NOMO-1 treated with dmso at 0.1 percent for 144 hours (cell line): Measurements from ENCODE around the gene DDR2.

Experiments
- DNase-seq: peaks from one replicate; lab custom pipeline; 2025; ENCODE audit not compliant: unreplicated experiment; lab: John Stamatoyannopoulos, UW

The DDR2 gene

GRCh38 chr1:162695687-162696086 lies 63.4 kb downstream of the DDR2 start:
- no peak for DNase-seq

DNA sequence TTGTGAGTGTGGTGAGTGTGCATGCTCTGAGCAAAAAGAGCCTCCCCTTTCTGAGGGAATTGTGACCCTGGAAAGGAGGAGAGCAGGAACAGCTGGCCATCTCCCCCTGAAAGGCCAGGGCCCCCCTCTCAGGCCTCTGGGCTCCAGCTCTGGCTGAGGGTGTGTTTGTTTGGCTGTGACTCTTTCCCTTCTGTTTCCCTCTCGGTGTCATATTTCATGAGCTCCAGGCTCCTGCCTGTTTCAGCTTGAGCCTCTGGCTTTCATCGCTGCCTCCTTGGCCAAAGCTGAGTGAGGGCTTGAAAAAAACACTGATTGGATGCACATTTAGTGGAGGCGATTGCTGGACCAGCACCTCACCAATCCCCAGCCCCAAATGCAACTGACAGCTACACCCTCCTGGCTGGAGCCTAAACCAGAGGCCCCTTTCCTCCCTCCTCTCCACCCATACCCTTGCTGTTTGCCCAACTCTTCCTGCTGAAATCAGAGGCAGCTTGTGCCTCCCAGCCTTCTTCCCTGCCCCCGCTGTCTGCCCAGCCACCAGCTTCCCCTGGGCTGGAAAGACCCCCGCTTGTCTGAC lies 64.1 kb downstream of the DDR2 start:
- no peak for DNase-seq

- DNase-seq = no peak
These were observed 65.1 kb downstream of the DDR2 start for GRCh38 chr1:162697140-162697895.

DNA sequence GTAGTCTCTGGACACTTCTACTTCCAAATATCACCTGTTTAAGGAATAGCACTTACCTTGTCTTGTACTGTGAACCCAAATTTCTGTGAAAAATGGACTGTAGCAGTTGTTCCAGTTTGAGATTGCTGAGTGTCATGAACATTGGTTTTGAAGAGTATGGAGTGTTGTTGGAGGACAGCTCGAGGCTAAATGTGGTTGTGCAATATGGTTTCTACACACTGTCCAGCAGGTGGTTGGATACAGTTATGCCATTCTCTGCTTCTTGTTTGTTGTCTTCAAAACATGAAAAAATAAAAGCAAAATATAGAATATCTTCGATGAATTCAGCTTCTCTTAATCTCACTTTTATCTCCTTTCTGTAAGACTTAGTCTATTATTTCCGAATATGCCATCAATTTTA lies 67.1 kb downstream of the DDR2 start:
- DNase-seq = no peak

DNA sequence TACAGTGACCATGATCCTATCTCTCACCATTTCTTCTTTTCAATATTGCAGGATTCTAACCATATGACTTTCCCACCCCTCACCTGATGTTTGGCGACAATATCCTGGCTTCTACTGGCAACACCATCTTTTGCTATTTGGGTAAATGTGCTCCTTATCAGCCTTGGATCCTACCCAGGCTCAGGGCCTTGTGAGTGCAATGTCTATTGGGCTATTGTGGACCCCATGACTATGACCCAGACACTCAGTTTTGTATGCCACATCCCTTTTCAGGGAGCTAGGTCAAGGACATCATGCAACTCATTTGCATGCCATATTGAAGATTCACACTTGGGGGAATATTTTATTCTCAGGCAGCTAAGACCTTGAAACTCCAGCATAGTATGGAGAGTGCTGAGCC lies 67.9 kb downstream of the DDR2 start:
- no peak for DNase-seq

DNA sequence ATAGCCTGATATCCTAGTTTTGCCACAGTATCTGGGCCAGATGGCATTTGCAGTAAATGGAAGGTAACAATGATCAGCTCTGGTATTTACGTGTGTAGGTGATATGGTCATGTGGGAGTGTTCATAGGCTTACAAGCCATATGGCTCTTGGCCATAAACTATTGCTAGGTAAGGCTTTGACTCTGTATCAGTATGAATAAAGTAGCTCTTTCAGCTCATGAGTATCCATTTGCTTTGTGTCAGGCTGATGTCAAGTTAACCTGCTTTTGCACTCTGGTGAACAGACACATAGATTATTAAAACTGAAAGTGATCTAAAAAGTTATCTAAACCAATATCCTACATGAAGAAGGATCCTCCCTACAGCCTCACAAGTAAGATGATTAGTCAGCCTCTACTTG lies 69.0 kb downstream of the DDR2 start:
- DNase-seq = no peak

DNA sequence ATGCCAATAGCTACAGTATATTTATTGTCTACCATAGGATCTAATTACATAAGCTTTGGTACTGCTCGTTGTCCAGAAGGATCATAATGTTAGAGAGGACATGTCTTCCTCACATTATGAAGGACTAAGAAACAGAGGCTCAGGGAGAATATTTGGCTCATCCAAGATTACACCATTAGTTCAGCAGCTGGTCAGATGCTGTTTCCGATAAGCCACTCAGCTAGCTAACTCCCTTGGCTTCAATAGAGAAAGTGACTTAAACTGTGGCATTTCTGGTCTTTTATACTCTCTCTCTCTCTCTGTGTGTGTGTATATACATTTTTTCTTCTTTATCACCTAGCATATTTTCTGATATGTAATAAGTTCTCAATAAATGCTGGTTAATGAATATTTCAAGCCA lies 70.4 kb downstream of the DDR2 start:
- DNase-seq = no peak

DNA sequence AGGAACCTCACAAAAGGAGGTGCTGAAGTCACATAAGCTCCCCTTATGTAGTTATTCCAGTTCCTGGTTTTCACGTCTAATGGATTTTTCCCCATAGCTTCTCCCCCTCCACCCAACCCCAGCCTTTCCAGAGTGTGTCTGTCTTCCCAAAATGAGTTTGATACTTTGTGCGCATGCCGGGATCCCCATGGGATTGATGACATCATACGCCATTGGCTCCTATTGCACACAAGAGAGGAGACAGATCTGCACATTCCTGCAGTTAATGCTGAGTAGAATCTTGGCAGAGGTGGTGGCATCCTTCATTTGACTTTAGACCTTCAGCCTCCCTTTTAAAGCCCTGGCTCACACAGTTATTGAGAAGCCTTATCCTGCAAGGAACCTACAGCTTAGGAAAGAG lies 71.4 kb downstream of the DDR2 start:
- no peak for DNase-seq

DNA sequence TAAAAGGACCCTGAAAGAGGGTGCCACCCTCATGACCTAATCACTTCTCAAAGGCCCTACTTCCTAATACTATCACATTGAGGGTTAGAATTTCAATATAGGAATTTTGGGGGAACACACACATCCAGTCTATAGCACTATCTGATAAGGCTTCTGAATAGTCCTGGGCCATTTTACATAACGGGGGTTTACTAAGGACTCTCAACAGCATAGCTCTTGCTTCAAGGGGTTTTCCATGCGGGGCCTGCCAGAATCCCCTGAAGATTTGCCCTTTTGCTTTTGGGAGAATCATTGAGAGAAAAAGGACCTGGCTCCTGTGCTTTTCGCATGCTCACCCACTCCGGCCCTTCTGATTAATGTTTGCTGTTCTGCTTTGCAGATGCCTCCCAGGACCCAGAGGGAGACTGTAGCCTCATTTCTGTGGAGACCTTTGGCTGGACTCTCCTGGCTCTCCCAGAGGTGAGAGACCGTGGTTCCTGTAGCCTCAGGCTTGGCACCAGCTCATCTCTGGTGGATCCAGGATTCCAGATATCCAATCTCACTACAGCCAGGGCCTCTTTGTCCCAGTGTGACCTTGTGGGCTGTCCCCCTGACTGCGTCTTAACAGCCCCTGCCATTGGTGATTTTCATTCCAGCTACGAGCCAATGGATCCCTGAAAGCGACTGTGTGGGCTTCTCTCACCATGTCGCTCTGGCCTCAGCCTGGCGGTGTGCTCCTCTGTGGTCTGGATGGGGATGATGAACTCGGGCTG lies 72.6 kb downstream of the DDR2 start:
- no peak for DNase-seq

DNA sequence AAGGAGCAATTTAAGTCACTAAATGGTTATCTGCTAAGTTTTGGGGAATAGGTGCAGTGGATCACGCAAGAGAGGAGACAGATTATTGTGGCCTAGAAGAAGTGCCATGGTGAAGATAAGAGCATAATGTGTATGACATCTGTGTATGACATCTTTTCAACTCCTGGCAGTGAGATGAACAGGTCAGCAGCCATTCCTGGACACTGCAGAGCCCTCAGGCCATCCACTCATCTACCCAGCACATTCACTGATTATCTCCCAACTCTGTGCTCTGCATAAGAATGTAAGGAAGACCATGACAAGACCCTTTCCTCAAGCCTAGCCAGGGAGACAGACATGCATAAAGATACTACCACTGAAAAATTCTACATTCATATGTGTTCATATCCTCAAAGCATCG lies 73.7 kb downstream of the DDR2 start:
- DNase-seq = no peak

- DNase-seq = no peak
These were observed 74.3 kb downstream of the DDR2 start for GRCh38 chr1:162706606-162707005.

GRCh38 chr1:162708286-162708685 lies 76.0 kb downstream of the DDR2 start:
- DNase-seq = no peak

DNA sequence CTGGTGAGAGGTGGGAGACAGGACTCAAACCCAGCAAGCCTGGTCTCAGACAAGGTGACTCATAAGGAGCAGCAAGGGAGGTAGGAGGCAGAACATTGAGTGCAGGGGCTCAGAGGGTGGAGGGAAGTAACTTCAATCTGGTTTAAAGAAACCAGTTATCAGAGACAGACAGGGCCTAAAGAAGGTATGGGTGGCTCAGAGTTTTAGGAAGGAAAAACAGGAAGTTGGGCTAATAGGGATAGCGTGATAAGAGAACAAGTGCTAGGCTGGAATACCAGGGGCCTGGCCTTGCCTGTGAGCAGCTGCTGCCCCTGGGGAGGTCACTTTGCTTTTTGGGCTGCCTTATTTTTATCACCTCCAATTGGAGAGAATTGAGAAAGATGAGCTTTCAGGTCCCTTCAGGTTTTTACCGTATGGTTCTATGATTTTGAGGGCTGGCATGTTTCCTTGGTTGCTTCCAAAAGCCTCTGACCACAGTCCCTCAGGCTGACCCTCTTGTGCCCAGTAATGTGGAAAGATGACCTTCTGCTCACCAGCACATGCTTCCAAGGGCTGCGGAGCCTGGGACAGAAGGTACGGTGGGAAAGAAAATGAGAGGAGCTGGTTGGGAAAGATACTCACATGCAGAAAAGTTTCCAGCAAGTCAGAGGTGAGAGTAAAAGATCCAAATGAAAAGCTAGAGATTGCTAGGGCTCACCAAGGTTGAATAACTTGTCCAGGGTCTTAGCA lies 77.0 kb downstream of the DDR2 start:
- DNase-seq = no peak

DNA sequence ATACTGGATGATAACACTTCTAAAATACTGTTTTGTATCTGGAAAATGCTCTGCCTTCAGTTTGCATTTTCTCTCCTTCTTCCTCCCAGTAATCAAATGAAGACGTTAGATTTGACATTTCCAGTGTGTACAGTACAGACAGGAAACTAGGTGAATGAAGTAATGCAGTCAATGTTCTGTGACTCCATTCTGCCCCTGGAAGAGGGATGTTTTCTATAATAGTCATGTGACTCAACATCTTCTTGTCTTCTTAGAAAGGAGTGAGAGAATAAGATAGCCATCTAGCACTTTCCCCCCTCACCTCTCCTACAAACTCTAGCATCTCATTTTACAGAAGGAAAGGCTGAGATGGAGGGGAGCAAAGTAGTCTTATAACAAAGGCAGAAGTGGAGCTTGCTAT lies 77.6 kb downstream of the DDR2 start:
- DNase-seq = no peak

DNA sequence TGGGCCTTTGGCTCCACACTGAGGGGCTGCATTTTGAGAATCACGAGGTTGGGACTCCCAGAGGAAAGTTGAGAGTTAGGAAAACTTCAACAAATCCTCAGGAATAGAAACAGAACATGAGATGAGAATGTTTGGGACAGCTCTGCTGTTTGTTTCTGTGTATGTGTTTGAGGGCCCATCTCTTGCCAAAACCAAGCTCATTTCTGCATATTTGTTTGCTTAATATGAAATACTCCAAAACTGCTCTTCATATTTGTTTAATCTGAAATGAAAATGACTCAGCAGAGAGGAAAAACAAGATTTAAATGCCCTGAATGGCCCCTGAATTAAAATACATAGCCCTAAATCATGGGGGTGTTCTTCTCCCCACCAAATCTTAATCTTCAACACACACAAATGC lies 78.1 kb downstream of the DDR2 start:
- no peak for DNase-seq

- no peak for DNase-seq
These were observed 78.7 kb downstream of the DDR2 start for GRCh38 chr1:162710780-162711465.

- no peak for DNase-seq
These were observed 80.2 kb downstream of the DDR2 start for GRCh38 chr1:162712317-162713029.

- DNase-seq = no peak
These were observed 83.9 kb downstream of the DDR2 start for GRCh38 chr1:162716123-162716522.

DNA sequence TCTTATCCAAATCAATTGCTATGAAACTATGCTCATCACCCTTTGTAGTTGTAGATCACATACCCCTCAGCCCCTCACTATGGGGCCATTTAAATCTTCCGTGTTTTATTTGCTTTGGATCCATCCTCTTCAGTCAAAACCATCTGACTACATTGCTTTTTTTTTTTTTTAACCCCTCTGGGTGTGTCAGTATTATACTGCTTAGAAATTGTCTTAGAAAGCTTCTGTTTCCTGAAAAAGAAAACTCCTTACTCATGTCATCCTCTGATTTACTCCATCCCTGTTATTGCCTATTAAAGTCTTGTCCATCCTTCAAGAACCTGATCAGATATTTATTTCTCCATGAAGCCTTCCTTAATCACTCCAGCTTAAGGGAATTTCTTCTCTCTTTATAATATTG lies 84.3 kb downstream of the DDR2 start:
- DNase-seq = no peak

DNA sequence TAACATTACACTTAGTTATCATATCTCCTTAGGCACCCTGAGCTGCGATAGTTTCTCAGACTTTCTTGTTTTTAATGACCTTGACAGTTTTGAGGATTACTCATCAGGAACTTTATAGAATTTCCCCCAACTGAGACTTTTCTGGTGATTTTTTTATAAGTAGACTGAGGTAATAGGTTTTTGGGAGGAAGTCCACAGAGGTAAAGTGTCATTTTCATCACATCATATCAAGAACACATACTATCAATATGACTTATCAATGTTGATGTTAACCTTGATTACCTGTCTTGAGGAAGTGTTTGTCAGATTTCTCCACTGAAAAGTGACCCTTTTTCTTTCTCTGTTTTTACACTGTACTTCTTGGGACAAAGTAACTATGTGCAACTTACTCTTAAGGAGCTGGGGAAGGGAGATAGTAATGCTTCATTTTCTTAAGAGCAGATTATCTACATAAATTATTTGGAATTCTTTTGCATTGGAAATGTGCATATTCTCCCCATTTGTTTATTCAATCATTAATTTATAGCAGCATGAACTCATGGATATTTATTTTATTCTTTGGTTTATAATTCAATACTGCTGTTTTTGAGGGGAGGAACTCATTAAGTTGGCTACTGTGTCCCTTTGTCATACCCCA lies 85.4 kb downstream of the DDR2 start:
- DNase-seq = no peak
